ENCODE results near the gene TSKS. TPM values are rescaled to one million over a fixed set of nuclear protein-coding genes. Genes with fewer than 3 reads are reported as not detected.
A peak's percentile ranks its signal among the peaks of the same experiment; 100 is the strongest.
"Not testable (repeated sequence)": the region's sequence is repeated elsewhere in the genome, so short reads cannot be mapped to it uniquely, and the experiment has no call there.

The TSKS gene
- polyA plus RNA-seq, 1 donor from 2014 or later: 0.15 TPM

- peaks cover 0 to 1% (median 0%) of the 10 kb centered on the region in 3 donors for H3K9me3 Mint-ChIP-seq
- H3K27me3 Mint-ChIP-seq: no peaks in the 10 kb centered on the region
- peaks cover 1% of the 10 kb centered on the region for H3K36me3 Mint-ChIP-seq
- H3K4me1 Mint-ChIP-seq: peaks cover 0 to 2% (median 0%) of the 10 kb centered on the region in 3 donors
- no peak overlapping the region for H3K27ac Mint-ChIP-seq
- H3K4me3 Mint-ChIP-seq: no peak overlapping the region
Observed at GRCh38 chr19:49738268-49738667, 24.8 kb downstream of the TSKS start.

- Mint-ChIP-seq H3K4me1 (peaks cover 3% of the 10 kb centered on the region in 3 donors), H3K27me3 (peaks cover 2% of the 10 kb centered on the region), H3K36me3 (no peaks in the 10 kb centered on the region), H3K9me3 (no peaks in the 10 kb centered on the region), H3K27ac (no peak overlapping the region), H3K4me3 (peak overlapping the region in 1 of 4 donors; percentile 21)
Observed at GRCh38 chr19:49730166-49730565, 32.9 kb downstream of the TSKS start.

- Mint-ChIP-seq H3K36me3 (peaks cover 4% of the 10 kb centered on the region), H3K27me3 (peaks cover 6% of the 10 kb centered on the region), H3K9me3 (peaks cover 0 to 2% (median 0%) of the 10 kb centered on the region in 3 donors), H3K27ac (no peak overlapping the region), H3K4me3 (no peak overlapping the region), H3K4me1 (peaks cover 3% of the 10 kb centered on the region in 3 donors)
Observed at GRCh38 chr19:49727217-49728030, 35.7 kb downstream of the TSKS start.

- not testable (repeated sequence) for H3K27me3 Mint-ChIP-seq, H3K9me3 Mint-ChIP-seq, H3K36me3 Mint-ChIP-seq
- Mint-ChIP-seq H3K27ac (peak overlapping the region in 1 of 3 donors; percentile 48), H3K4me1 (peaks cover 8 to 13% (median 11%) of the 10 kb centered on the region in 3 donors), H3K4me3 (peak overlapping the region in 1 of 4 donors; percentile 12)
Observed at GRCh38 chr19:49719420-49719819, 43.7 kb downstream of the TSKS start.

- peaks cover 4% of the 10 kb centered on the region for H3K36me3 Mint-ChIP-seq
- H3K4me3 Mint-ChIP-seq: peak overlapping the region in 2 of 4 donors; percentile 12 to 30
- H3K4me1 Mint-ChIP-seq: peaks cover 8 to 13% (median 11%) of the 10 kb centered on the region in 3 donors
- no peak overlapping the region for H3K27ac Mint-ChIP-seq
- peaks cover 4% of the 10 kb centered on the region for H3K27me3 Mint-ChIP-seq
- no peaks in the 10 kb centered on the region for H3K9me3 Mint-ChIP-seq
Observed at GRCh38 chr19:49718991-49719390, 44.1 kb downstream of the TSKS start.

- no peak overlapping the region for H3K27ac Mint-ChIP-seq
- peak overlapping the region in 3 of 4 donors; percentile 12 to 45 (median 28) for H3K4me3 Mint-ChIP-seq
- H3K36me3 Mint-ChIP-seq: peaks cover 4% of the 10 kb centered on the region
- peaks cover 8 to 13% (median 11%) of the 10 kb centered on the region in 3 donors for H3K4me1 Mint-ChIP-seq
- H3K9me3 Mint-ChIP-seq: no peaks in the 10 kb centered on the region
- peaks cover 4% of the 10 kb centered on the region for H3K27me3 Mint-ChIP-seq
Observed at GRCh38 chr19:49718511-49718910, 44.6 kb downstream of the TSKS start.

GRCh38 chr19:49716154-49716553 lies 47.0 kb downstream of the TSKS start:
- Mint-ChIP-seq H3K36me3 (peaks cover 2% of the 10 kb centered on the region), H3K9me3 (no peaks in the 10 kb centered on the region), H3K4me1 (peaks cover 10 to 13% (median 11%) of the 10 kb centered on the region in 3 donors), H3K27ac (no peak overlapping the region), H3K4me3 (peak overlapping the region in 1 of 4 donors; percentile 61), H3K27me3 (no peaks in the 10 kb centered on the region)

GRCh38 chr19:49713236-49713845 lies 49.8 kb downstream of the TSKS start:
- Mint-ChIP-seq H3K4me3 (no peak overlapping the region), H3K36me3 (no peaks in the 10 kb centered on the region), H3K27ac (no peak overlapping the region), H3K9me3 (no peaks in the 10 kb centered on the region), H3K4me1 (peaks cover 6 to 7% (median 7%) of the 10 kb centered on the region in 3 donors), H3K27me3 (peaks cover 3% of the 10 kb centered on the region)

- peak overlapping the region in 1 of 4 donors; percentile 68 for H3K4me3 Mint-ChIP-seq
- no peaks in the 10 kb centered on the region for H3K9me3 Mint-ChIP-seq
- H3K4me1 Mint-ChIP-seq: peaks cover 2 to 4% (median 3%) of the 10 kb centered on the region in 3 donors
- peaks cover under 1% of the 10 kb centered on the region for H3K36me3 Mint-ChIP-seq
- H3K27me3 Mint-ChIP-seq: peaks cover 3% of the 10 kb centered on the region
- no peak overlapping the region for H3K27ac Mint-ChIP-seq
Observed at GRCh38 chr19:49712397-49712859, 50.7 kb downstream of the TSKS start.

GRCh38 chr19:49710372-49710951 lies 52.6 kb downstream of the TSKS start:
- Mint-ChIP-seq H3K36me3 (peaks cover 4% of the 10 kb centered on the region), H3K27me3 (peaks cover 3% of the 10 kb centered on the region), H3K4me1 (peaks cover 0 to 2% (median 1%) of the 10 kb centered on the region in 3 donors), H3K4me3 (no peak overlapping the region), H3K27ac (no peak overlapping the region), H3K9me3 (no peaks in the 10 kb centered on the region)

GRCh38 chr19:49705919-49706318 lies 57.2 kb downstream of the TSKS start:
- Mint-ChIP-seq H3K27ac (no peak overlapping the region), H3K27me3 (peaks cover 3% of the 10 kb centered on the region), H3K4me1 (peaks cover 0 to 1% (median 0%) of the 10 kb centered on the region in 3 donors)

GRCh38 chr19:49704888-49705642 lies 58.0 kb downstream of the TSKS start:
- no peak overlapping the region for H3K4me3 Mint-ChIP-seq
- peaks cover under 1% of the 10 kb centered on the region for H3K27me3 Mint-ChIP-seq
- H3K9me3 Mint-ChIP-seq: no peaks in the 10 kb centered on the region
- no peak overlapping the region for H3K27ac Mint-ChIP-seq
- peaks cover 4% of the 10 kb centered on the region for H3K36me3 Mint-ChIP-seq
- peaks cover 0 to 1% (median 0%) of the 10 kb centered on the region in 3 donors for H3K4me1 Mint-ChIP-seq

More at GRCh38 chr19:49705919-49706318, 57.2 kb downstream of the TSKS start:
- Mint-ChIP-seq H3K4me3 (peak overlapping the region in 1 of 4 donors; percentile 49), H3K9me3 (no peaks in the 10 kb centered on the region), H3K36me3 (peaks cover 4% of the 10 kb centered on the region)

- peaks cover 0 to 1% (median 0%) of the 10 kb centered on the region in 3 donors for H3K4me1 Mint-ChIP-seq
- no peak overlapping the region for H3K27ac Mint-ChIP-seq
- H3K36me3 Mint-ChIP-seq: no peaks in the 10 kb centered on the region
- no peak overlapping the region for H3K4me3 Mint-ChIP-seq
- H3K9me3 Mint-ChIP-seq: no peaks in the 10 kb centered on the region
- H3K27me3 Mint-ChIP-seq: no peaks in the 10 kb centered on the region
Observed at GRCh38 chr19:49701271-49701786, 61.8 kb downstream of the TSKS start.

GRCh38 chr19:49700563-49700962 lies 62.5 kb downstream of the TSKS start:
- no peaks in the 10 kb centered on the region for H3K36me3 Mint-ChIP-seq
- H3K4me3 Mint-ChIP-seq: no peak overlapping the region
- H3K4me1 Mint-ChIP-seq: peaks cover 0 to 1% (median 0%) of the 10 kb centered on the region in 3 donors

More at GRCh38 chr19:49700563-49700962, 62.5 kb downstream of the TSKS start:
- no peaks in the 10 kb centered on the region for H3K9me3 Mint-ChIP-seq
- no peaks in the 10 kb centered on the region for H3K27me3 Mint-ChIP-seq
- H3K27ac Mint-ChIP-seq: no peak overlapping the region
